ENCODE data around the gene BRI3.
"Not testable (repeated sequence)": the region's sequence is repeated elsewhere in the genome, so short reads cannot be mapped to it uniquely, and the experiment has no call there.

BRI3 gene

DNA sequence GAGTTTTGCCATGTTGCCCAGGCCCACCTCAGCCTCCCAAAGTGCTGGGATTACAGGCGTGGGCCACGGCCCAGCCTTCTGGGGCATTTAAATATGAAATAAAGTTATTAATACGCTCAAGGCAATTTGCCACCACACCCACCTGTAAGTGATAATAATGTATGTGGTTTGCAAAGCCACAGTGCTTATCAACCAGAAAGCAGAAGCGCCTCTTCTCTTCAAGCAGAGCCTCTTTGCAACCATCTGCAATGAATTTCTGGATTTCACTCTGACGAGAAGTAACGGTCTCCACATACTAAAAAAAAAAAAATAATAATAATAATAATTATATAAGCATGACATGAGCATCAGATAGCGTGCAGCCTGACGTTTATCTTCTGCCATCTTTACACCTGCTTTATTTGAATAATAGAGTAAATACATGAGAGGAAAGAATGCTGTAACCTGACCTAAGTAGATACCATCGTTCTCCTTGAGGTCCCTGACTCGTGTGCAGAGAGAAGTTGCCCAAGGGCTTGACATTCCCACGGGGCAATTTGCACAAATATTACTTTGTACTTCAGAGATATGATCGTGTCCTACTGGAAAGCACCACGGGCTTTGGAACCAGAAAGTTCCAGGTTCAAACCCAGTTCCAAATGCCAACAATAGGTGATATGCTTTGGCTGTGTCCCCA lies 34.0 kb downstream of the BRI3 start:
- Histone ChIP-seq H3K27me3 (ENCODE audit: insufficient read depth, low read length, poor library complexity) (no peaks in the 10 kb centered on the region), H3K4me1 (ENCODE audit: control insufficient read depth, low read depth, low read length) (no peaks in the 10 kb centered on the region), H3K4ac (ENCODE audit: low read depth, low read length) (no peak overlapping the region), H2AK5ac (ENCODE audit: low read length) (no peak overlapping the region), H3K27ac (ENCODE audit: low read depth, low read length) (no peak overlapping the region), H3K79me2 (ENCODE audit: control insufficient read depth, insufficient read depth, low read length) (no peaks in the 10 kb centered on the region), H2BK5ac (ENCODE audit: low read length) (no peak overlapping the region), H2BK15ac (replicated peaks; ENCODE audit: low read depth) (no peak overlapping the region), H3K36me3 (ENCODE audit: control insufficient read depth, insufficient read depth, low read length) (peaks cover 5% of the 10 kb centered on the region), H3K79me1 (ENCODE audit: low read length) (no peaks in the 10 kb centered on the region), H3K9ac (ENCODE audit: low read length) (no peak overlapping the region), H3K4me2 (ENCODE audit: low read length) (no peak overlapping the region), H3K18ac (ENCODE audit: low read length) (no peak overlapping the region), H3K23ac (ENCODE audit: low read length) (no peak overlapping the region), H4K5ac (ENCODE audit: low read length) (no peak overlapping the region), H2BK120ac (ENCODE audit: low read depth, low read length) (no peak overlapping the region), H4K8ac (ENCODE audit: low read depth, low read length) (no peak overlapping the region), H3K56ac (ENCODE audit: low read length) (no peak overlapping the region), H3K4me3 (ENCODE audit: low read length) (no peak overlapping the region)
- no peak for DNase-seq
- WGBS (ENCODE audit: extremely low coverage, insufficient coverage, low lambda C conversion rate) = no CpG with 5 or more reads among the region's 13 CpGs

DNA sequence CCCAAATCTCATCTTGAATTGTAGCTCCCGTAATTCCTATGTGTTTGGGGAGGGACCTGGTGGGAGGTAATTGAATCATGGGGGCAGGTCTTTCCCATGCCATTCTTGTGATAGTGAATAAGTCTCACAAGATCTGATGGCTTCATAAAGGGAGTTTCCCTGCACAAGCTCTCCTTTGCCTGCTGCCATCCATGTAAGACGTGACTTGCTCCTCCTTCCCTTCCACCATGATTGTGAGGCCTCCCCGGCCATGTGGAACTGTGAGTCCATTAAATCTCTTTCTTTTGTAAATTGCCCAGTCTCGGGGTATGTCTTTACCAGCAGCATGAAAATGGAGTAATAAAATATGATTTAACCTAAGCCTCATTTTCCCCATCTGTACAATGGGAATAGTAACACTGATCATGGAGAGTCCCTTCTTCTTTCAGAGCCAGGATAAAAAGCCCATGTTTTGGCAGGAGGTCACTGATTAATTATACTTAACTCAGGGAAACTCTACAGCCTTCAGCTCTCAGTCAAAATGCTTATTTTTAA lies 34.6 kb downstream of the BRI3 start:
- H3K9ac ChIP-seq (ENCODE audit: low read length); H3K18ac ChIP-seq (ENCODE audit: low read length); H3K4me2 ChIP-seq (ENCODE audit: low read length); H2AK5ac ChIP-seq (ENCODE audit: low read length); DNase-seq; H4K5ac ChIP-seq (ENCODE audit: low read length); H3K23ac ChIP-seq (ENCODE audit: low read length); H3K4ac ChIP-seq (ENCODE audit: low read depth, low read length); H3K27me3 ChIP-seq (ENCODE audit: insufficient read depth, low read length, poor library complexity); H2BK15ac ChIP-seq (replicated peaks; ENCODE audit: low read depth); H4K8ac ChIP-seq (ENCODE audit: low read depth, low read length); H3K56ac ChIP-seq (ENCODE audit: low read length); H3K36me3 ChIP-seq (ENCODE audit: control insufficient read depth, insufficient read depth, low read length); H3K27ac ChIP-seq (ENCODE audit: low read depth, low read length); H3K79me2 ChIP-seq (ENCODE audit: control insufficient read depth, insufficient read depth, low read length); H3K4me3 ChIP-seq (ENCODE audit: low read length); H3K4me1 ChIP-seq (ENCODE audit: control insufficient read depth, low read depth, low read length); H3K79me1 ChIP-seq (ENCODE audit: low read length); H2BK5ac ChIP-seq (ENCODE audit: low read length); H2BK120ac ChIP-seq (ENCODE audit: low read depth, low read length): not testable (repeated sequence)
- no CpG with 5 or more reads among the region's 4 CpGs for WGBS (ENCODE audit: extremely low coverage, insufficient coverage, low lambda C conversion rate)

DNA sequence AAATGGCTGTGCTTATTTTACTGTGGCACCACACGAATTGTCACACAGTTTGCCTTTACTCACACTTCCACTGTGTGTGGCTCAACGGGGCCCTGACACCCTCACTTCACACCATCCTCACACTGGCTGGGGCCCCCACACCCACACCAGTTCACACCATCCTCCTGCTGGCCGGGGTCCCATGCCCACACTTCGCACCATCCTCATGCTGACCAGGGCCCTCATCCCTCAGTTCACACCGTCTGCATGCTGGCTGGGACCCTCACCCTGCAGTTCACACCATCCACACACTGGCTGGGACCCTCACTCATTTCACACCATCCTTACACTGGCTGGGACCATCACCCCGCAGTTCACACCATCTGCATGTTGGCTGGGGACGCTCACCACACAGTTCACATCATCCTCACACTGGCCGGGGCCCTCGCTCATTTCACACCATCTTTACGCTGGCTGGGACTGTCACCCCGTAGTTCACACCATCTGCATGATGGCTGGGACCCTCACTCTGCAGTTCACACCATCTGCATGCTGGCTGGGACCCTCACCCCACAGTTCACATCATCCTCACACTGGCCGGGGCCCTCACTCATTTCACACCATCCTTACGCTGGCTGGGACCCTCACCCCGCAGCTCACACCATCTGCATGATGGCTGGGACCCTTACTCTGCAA lies 36.0 kb downstream of the BRI3 start:
- Histone ChIP-seq H3K27me3 (ENCODE audit: insufficient read depth, low read length, poor library complexity) (no peaks in the 10 kb centered on the region), H3K79me1 (ENCODE audit: low read length) (peaks cover 6% of the 10 kb centered on the region), H3K79me2 (ENCODE audit: control insufficient read depth, insufficient read depth, low read length) (no peaks in the 10 kb centered on the region), H2AK5ac (ENCODE audit: low read length) (no peak overlapping the region), H3K4me1 (ENCODE audit: control insufficient read depth, low read depth, low read length) (no peaks in the 10 kb centered on the region), H3K4ac (ENCODE audit: low read depth, low read length) (no peak overlapping the region), H3K18ac (ENCODE audit: low read length) (no peak overlapping the region), H3K27ac (ENCODE audit: low read depth, low read length) (no peak overlapping the region), H2BK15ac (replicated peaks; ENCODE audit: low read depth) (no peak overlapping the region), H3K36me3 (ENCODE audit: control insufficient read depth, insufficient read depth, low read length) (peaks cover 3% of the 10 kb centered on the region), H2BK5ac (ENCODE audit: low read length) (no peak overlapping the region), H3K9ac (ENCODE audit: low read length) (no peak overlapping the region), H3K4me2 (ENCODE audit: low read length) (no peak overlapping the region), H4K8ac (ENCODE audit: low read depth, low read length) (no peak overlapping the region), H4K5ac (ENCODE audit: low read length) (no peak overlapping the region), H3K23ac (ENCODE audit: low read length) (no peak overlapping the region), H3K4me3 (ENCODE audit: low read length) (no peak overlapping the region), H2BK120ac (ENCODE audit: low read depth, low read length) (no peak overlapping the region), H3K56ac (ENCODE audit: low read length) (no peak overlapping the region)
- no CpG with 5 or more reads among the region's 14 CpGs for WGBS (ENCODE audit: extremely low coverage, insufficient coverage, low lambda C conversion rate)
- DNase-seq = no peak

DNA sequence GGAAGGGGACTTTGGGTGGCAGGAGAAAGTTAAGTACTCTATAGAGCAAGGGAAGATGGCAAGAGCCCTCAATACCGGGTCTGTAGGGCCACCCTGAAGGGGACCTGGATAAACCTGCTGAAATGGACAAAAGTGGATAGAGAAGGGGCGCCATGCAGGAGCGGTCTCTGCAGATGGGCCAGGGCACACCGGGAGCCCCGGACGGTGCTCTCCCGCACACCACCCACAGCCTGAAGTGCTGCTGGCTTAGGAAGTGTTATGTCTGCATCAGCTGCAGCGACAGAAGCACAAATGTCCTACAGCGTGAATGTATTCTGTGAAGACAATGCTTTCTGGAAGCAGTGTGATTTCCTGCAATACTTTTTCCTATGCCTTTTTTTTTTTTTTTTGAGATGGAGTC lies 37.7 kb downstream of the BRI3 start:
- H3K27me3 ChIP-seq (ENCODE audit: insufficient read depth, low read length, poor library complexity) = no peaks in the 10 kb centered on the region

DNA sequence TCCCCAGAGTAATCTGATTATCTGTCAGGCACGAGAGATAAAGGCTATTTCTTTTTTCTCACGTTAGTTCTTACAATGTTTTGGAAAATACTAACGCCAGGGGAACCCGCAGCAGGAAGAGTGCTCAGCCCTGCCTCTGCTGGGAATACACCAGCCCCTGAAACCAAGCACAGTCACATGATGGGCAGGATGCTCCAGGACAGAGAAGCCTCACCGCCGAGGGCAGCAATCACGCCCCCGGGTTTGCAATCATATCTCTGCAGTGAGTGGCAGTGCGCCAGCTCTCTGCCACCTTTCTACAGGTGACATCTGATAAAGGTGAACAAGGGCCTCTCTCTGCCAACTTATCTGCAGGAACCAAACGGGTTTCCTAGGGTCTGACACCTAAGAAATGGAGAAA lies 39.8 kb downstream of the BRI3 start:
- Histone ChIP-seq H3K9ac (ENCODE audit: low read length) (no peak overlapping the region), H2BK5ac (ENCODE audit: low read length) (no peak overlapping the region), H3K56ac (ENCODE audit: low read length) (no peak overlapping the region), H3K4me2 (ENCODE audit: low read length) (no peak overlapping the region), H3K36me3 (ENCODE audit: control insufficient read depth, insufficient read depth, low read length) (no peaks in the 10 kb centered on the region), H3K27me3 (ENCODE audit: insufficient read depth, low read length, poor library complexity) (no peaks in the 10 kb centered on the region), H3K27ac (ENCODE audit: low read depth, low read length) (no peak overlapping the region), H3K18ac (ENCODE audit: low read length) (no peak overlapping the region), H3K4me1 (ENCODE audit: control insufficient read depth, low read depth, low read length) (peaks cover 5% of the 10 kb centered on the region), H3K79me2 (ENCODE audit: control insufficient read depth, insufficient read depth, low read length) (peaks cover 3% of the 10 kb centered on the region), H4K8ac (ENCODE audit: low read depth, low read length) (no peak overlapping the region), H3K4me3 (ENCODE audit: low read length) (no peak overlapping the region), H3K4ac (ENCODE audit: low read depth, low read length) (no peak overlapping the region), H4K5ac (ENCODE audit: low read length) (no peak overlapping the region), H2BK15ac (replicated peaks; ENCODE audit: low read depth) (no peak overlapping the region), H3K79me1 (ENCODE audit: low read length) (peaks cover 10% of the 10 kb centered on the region), H2AK5ac (ENCODE audit: low read length) (no peak overlapping the region), H3K23ac (ENCODE audit: low read length) (no peak overlapping the region), H2BK120ac (ENCODE audit: low read depth, low read length) (no peak overlapping the region)
- no CpG with 5 or more reads among the region's 10 CpGs for WGBS (ENCODE audit: extremely low coverage, insufficient coverage, low lambda C conversion rate)
- no peak for DNase-seq

More for the DNA sequence above, 37.7 kb downstream of the BRI3 start:
- peaks cover 3% of the 10 kb centered on the region for H3K79me2 ChIP-seq (ENCODE audit: control insufficient read depth, insufficient read depth, low read length)
- H4K8ac ChIP-seq (ENCODE audit: low read depth, low read length) = no peak overlapping the region
- peaks cover 3% of the 10 kb centered on the region for H3K36me3 ChIP-seq (ENCODE audit: control insufficient read depth, insufficient read depth, low read length)
- no peak overlapping the region for H3K4me3 ChIP-seq (ENCODE audit: low read length)
- no peak overlapping the region for H2BK15ac ChIP-seq (replicated peaks; ENCODE audit: low read depth)
- H3K79me1 ChIP-seq (ENCODE audit: low read length) = peaks cover 10% of the 10 kb centered on the region
- no peak overlapping the region for H3K9ac ChIP-seq (ENCODE audit: low read length)
- H2AK5ac ChIP-seq (ENCODE audit: low read length) = no peak overlapping the region
- no peak overlapping the region for H3K4ac ChIP-seq (ENCODE audit: low read depth, low read length)
- no peak for DNase-seq
- H3K4me1 ChIP-seq (ENCODE audit: control insufficient read depth, low read depth, low read length) = peaks cover 5% of the 10 kb centered on the region
- H2BK5ac ChIP-seq (ENCODE audit: low read length) = no peak overlapping the region
- H3K56ac ChIP-seq (ENCODE audit: low read length) = no peak overlapping the region
- no peak overlapping the region for H3K23ac ChIP-seq (ENCODE audit: low read length)
- no peak overlapping the region for H3K18ac ChIP-seq (ENCODE audit: low read length)
- H3K4me2 ChIP-seq (ENCODE audit: low read length) = no peak overlapping the region
- H3K27ac ChIP-seq (ENCODE audit: low read depth, low read length) = no peak overlapping the region
- WGBS (ENCODE audit: extremely low coverage, insufficient coverage, low lambda C conversion rate) = no CpG with 5 or more reads among the region's 9 CpGs
- H4K5ac ChIP-seq (ENCODE audit: low read length) = no peak overlapping the region
- no peak overlapping the region for H2BK120ac ChIP-seq (ENCODE audit: low read depth, low read length)

All from mesendoderm (in vitro differentiated cells).